PC-3 (cell line): ENCODE measurements around the gene ILRUN. TPM values are rescaled to one million over a fixed set of nuclear protein-coding genes. Genes with fewer than 3 reads are reported as not detected.
"Not testable (repeated sequence)": the region's sequence is repeated elsewhere in the genome, so short reads cannot be mapped to it uniquely, and the experiment has no call there.

Experiments used
- ATAC-seq: fragments of 200-7000 bp; cut with Tn5 transposase; 2 replicates; pipeline ENCODE4 v1.9.1; 2020; ENCODE audit warnings: mild to moderate bottlenecking, moderate library complexity
- BruUV-seq: library from RNA; stranded (reverse); fragments of 400-500 nt; replicated peaks from 2 replicates; lab custom pipeline; 2021; lab: Mats Ljungman, UMichigan
- CTCF ChIA-PET: fragments of 300-600 bp; sonication (Branson Sonifier 250); formaldehyde crosslinking; loops from one replicate; lab custom pipeline; 2022; ENCODE audit warnings: antibody characterized with exemption; lab: Charles Lee
- POLR2A ChIA-PET: fragments of 300-600 bp; sonication (Branson Sonifier 250); formaldehyde crosslinking; loops from one replicate; lab custom pipeline; 2022; ENCODE audit warnings: antibody characterized with exemption; ENCODE audit not compliant: unreplicated experiment; lab: Charles Lee
- DNase-seq: peaks from one replicate; pipeline ENCODE4 v3.0.0-alpha.2; 2015
- H2AFZ ChIP-seq: fragments of 300-600 bp; sonication (generic); 2 replicates; pipeline ENCODE4 v1.6.0; 2016; ENCODE audit warnings: antibody characterized with exemption, low read length
- H3F3A ChIP-seq: fragments of 300-600 bp; sonication (generic); one replicate; pipeline ENCODE4 v1.6.0; 2017; ENCODE audit warnings: antibody characterized with exemption, low read length, control low read depth, mild to moderate bottlenecking; ENCODE audit not compliant: unreplicated experiment
- H3K27ac ChIP-seq: fragments of 300-600 bp; sonication (generic); 2 replicates; pipeline ENCODE4 v1.5.1; 2016; ENCODE audit warnings: mild to moderate bottlenecking, low read length
- H3K27me3 ChIP-seq: fragments of 300-600 bp; sonication (generic); 2 replicates; pipeline ENCODE4 v1.6.1; 2016; ENCODE audit warnings: low read length, mixed read lengths
- H3K36me3 ChIP-seq: fragments of 300-600 bp; sonication (generic); 2 replicates; pipeline ENCODE4 v1.6.1; 2016; ENCODE audit warnings: low read depth, mixed run types, low read length, mixed read lengths
- H3K4me1 ChIP-seq: fragments of 300-600 bp; sonication (generic); 2 replicates; pipeline ENCODE4 v1.5.1; 2016; ENCODE audit warnings: low read length; ENCODE audit not compliant: insufficient read depth
- H3K4me2 ChIP-seq: fragments of 300-600 bp; sonication (generic); 2 replicates; pipeline ENCODE4 v1.6.0; 2016; ENCODE audit warnings: low read length
- H3K4me3 ChIP-seq: fragments of 300-600 bp; sonication (generic); 2 replicates; pipeline ENCODE4 v1.5.1; 2016; ENCODE audit warnings: mild to moderate bottlenecking, low read length, mixed read lengths
- H3K79me2 ChIP-seq: fragments of 300-600 bp; sonication (generic); 2 replicates; pipeline ENCODE4 v1.6.1; 2017; ENCODE audit warnings: low read length, mixed read lengths
- H3K9ac ChIP-seq: fragments of 300-600 bp; sonication (generic); 2 replicates; pipeline ENCODE4 v1.6.0; 2016; ENCODE audit warnings: mild to moderate bottlenecking, low read length
- H3K9me2 ChIP-seq: fragments of 300-600 bp; sonication (generic); replicated peaks from 2 replicates; pipeline ENCODE4 v1.6.1; 2016; ENCODE audit warnings: mixed run types, low read length, mixed read lengths
- H3K9me3 ChIP-seq: fragments of 300-600 bp; sonication (generic); 2 replicates; pipeline ENCODE4 v1.6.1; 2016; ENCODE audit warnings: low read length, mixed read lengths
- H4K20me1 ChIP-seq: fragments of 300-600 bp; sonication (generic); 2 replicates; pipeline ENCODE4 v1.6.1; 2016; ENCODE audit warnings: low read length, mixed read lengths
- EZH2 ChIP-seq: fragments of 300-600 bp; sonication (generic); IDR thresholded peaks from one replicate; pipeline ENCODE4 v1.6.1; 2017; ENCODE audit warnings: antibody characterized with exemption, mild to moderate bottlenecking, low read length; ENCODE audit not compliant: unreplicated experiment
- EZH2phosphoT487 ChIP-seq: fragments of 300-600 bp; sonication (generic); IDR thresholded peaks from 2 replicates; pipeline ENCODE4 v1.6.1; 2018; ENCODE audit warnings: mild to moderate bottlenecking, antibody characterized with exemption, low read length, borderline replicate concordance
- intact Hi-C: fragments of 100-400 bp; cut with micrococcal nuclease; formaldehyde crosslinking; loops from 2 replicates; pipeline ENCODE4 v1.9.0; 2023
- total RNA-seq: library from RNA; depleted of rRNA; stranded (reverse); fragments of >200 nt; gene quantifications from 2 replicates; pipeline ENCODE4 v1.2.3, GENCODE V29; 2014
- TF ChIP-seq, protein P1 (sequence below): fragments of 300-600 bp; sonication (generic); conservative IDR thresholded peaks from 2 replicates; pipeline ENCODE4 v1.5.1; 2017; ENCODE audit warnings: antibody characterized with exemption, low read depth, mild to moderate bottlenecking, low read length

ILRUN gene
- total RNA-seq, 1 experiment from 2014 or later = 54.8 TPM

- POLR2A ChIA-PET = no interaction called here
These were observed 15.6 kb downstream of the ILRUN start for GRCh38 chr6:34680802-34681515.

GRCh38 chr6:34680313-34680712 lies 16.3 kb downstream of the ILRUN start:
- H3K4me2 ChIP-seq, H3K9ac ChIP-seq, ATAC-seq, intact Hi-C loops, H3K4me3 ChIP-seq, CTCF ChIA-PET, H3K4me1 ChIP-seq, H3F3A ChIP-seq, H2AFZ ChIP-seq, H3K9me2 ChIP-seq, H3K36me3 ChIP-seq, H4K20me1 ChIP-seq, H3K27ac ChIP-seq, DNase-seq, H3K9me3 ChIP-seq, H3K27me3 ChIP-seq, POLR2A ChIA-PET, BruUV-seq: not testable (repeated sequence)
- peaks cover 93% of the 10 kb centered on the region for H3K79me2 ChIP-seq

More at GRCh38 chr6:34680802-34681515, 15.6 kb downstream of the ILRUN start:
- Histone ChIP-seq H3K4me3 (no peak overlapping the region), H3K4me2 (peak overlapping the region; percentile 18; the same call in 1 of the 2 replicates), H3K9ac (no peak overlapping the region), H3K36me3 (no peaks in the 10 kb centered on the region), H3K79me2 (peaks cover 93% of the 10 kb centered on the region), H3K9me2 (no peaks in the 10 kb centered on the region), H2AFZ (no peak overlapping the region), H3K27ac (no peak overlapping the region), H3K4me1 (peaks cover 7% of the 10 kb centered on the region), H3K9me3 (no peaks in the 10 kb centered on the region), H3F3A (no peaks in the 10 kb centered on the region), H3K27me3 (no peaks in the 10 kb centered on the region), H4K20me1 (no peaks in the 10 kb centered on the region)
- TF ChIP-seq, protein P1, sequence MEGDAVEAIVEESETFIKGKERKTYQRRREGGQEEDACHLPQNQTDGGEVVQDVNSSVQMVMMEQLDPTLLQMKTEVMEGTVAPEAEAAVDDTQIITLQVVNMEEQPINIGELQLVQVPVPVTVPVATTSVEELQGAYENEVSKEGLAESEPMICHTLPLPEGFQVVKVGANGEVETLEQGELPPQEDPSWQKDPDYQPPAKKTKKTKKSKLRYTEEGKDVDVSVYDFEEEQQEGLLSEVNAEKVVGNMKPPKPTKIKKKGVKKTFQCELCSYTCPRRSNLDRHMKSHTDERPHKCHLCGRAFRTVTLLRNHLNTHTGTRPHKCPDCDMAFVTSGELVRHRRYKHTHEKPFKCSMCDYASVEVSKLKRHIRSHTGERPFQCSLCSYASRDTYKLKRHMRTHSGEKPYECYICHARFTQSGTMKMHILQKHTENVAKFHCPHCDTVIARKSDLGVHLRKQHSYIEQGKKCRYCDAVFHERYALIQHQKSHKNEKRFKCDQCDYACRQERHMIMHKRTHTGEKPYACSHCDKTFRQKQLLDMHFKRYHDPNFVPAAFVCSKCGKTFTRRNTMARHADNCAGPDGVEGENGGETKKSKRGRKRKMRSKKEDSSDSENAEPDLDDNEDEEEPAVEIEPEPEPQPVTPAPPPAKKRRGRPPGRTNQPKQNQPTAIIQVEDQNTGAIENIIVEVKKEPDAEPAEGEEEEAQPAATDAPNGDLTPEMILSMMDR = no peak
- TF ChIP-seq EZH2 (no peak), EZH2phosphoT487 (no peak)
- DNase-seq = peak; percentile 61
- BruUV-seq = no TSS peak
- peak; percentile 43; the same call in 1 of the 2 replicates for ATAC-seq
- intact Hi-C loops = no loop called here
- CTCF ChIA-PET = no interaction called here

DNA sequence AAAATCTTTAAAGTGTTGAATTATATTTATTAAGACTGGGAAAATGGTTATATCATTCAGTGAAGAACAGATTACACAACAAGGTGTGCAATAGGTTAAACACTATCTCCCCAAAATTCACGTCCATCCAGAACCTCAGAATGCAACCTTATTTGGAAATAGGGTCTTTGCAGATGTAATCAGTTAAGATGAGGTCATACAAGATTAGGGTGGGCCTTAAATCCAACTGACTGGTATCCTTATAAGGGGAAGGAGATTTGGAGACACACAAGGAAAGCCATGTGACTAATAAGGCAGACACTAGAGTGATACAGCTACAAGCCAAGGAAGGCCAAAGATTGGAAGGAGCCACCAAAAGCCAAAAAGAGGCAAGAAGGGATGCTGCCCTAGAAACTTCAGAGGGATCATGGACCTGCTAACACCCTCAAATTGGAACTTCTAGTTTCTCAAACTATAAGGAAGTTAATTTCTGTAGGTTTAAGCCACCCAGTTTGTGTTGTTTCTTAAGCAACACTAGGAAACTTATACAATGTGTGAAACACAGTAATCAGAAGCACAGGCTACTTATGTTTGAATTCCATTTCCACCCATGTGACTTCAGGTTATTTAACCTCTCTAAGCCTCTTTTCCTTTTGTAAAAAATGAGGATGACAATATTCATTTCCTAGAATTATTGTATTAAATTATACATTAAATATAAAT lies 16.9 kb downstream of the ILRUN start:
- peaks cover 92% of the 10 kb centered on the region for H3K79me2 ChIP-seq
- H3K27me3 ChIP-seq = no peaks in the 10 kb centered on the region
- H3K4me2 ChIP-seq = no peak overlapping the region
- H3K27ac ChIP-seq = no peak overlapping the region
- H3K9me2 ChIP-seq = no peaks in the 10 kb centered on the region
- no peaks in the 10 kb centered on the region for H3K36me3 ChIP-seq
- no peak overlapping the region for H3K4me3 ChIP-seq
- POLR2A ChIA-PET = no interaction called here
- H3F3A ChIP-seq = no peaks in the 10 kb centered on the region
- ATAC-seq = no peak
- H3K9ac ChIP-seq = no peak overlapping the region
- H2AFZ ChIP-seq = no peak overlapping the region
- H3K9me3 ChIP-seq = no peaks in the 10 kb centered on the region
- TF ChIP-seq EZH2phosphoT487 (no peak), EZH2 (no peak)
- TF ChIP-seq, protein P1 = no peak
- CTCF ChIA-PET = no interaction called here
- no TSS peak for BruUV-seq
- intact Hi-C loops = no loop called here
- no peak for DNase-seq
- no peaks in the 10 kb centered on the region for H4K20me1 ChIP-seq
- peaks cover 7% of the 10 kb centered on the region for H3K4me1 ChIP-seq
